Natural killer cell (primary cell): ENCODE measurements around the gene LDB2. TPM values are rescaled to one million over a fixed set of nuclear protein-coding genes. Genes with fewer than 3 reads are reported as not detected.

Source experiments
- ATAC-seq, 3 donors: fragments of 150-1000 bp in 2 of 3; fragments of 200-7000 bp in 1 of 3; cut with Tn5 transposase; 1 replicate in 1 of 3; 2 replicates in 2 of 3; pipeline ENCODE4 v1.10.0; 2021; ENCODE audit warnings: mild to moderate bottlenecking in 2 of 3, moderate library complexity in 2 of 3
- DNase-seq, 2 donors: peaks; one replicate each; pipeline versions ENCODE4 v3.0.0 to v3.0.0-alpha.2; 2013 to 2021; ENCODE audit warnings: mixed read lengths in 1 of 2
- H3K27ac ChIP-seq: one replicate; pipeline ENCODE4 v1.5.1; 2013; ENCODE audit warnings: mild to moderate bottlenecking, low read length
- H3K27me3 ChIP-seq: one replicate; pipeline ENCODE4 v1.6.1; 2013; ENCODE audit warnings: low read length; ENCODE audit not compliant: control insufficient read depth, insufficient read depth
- H3K36me3 ChIP-seq: one replicate; pipeline ENCODE4 v1.6.1; 2013; ENCODE audit warnings: low read length; ENCODE audit not compliant: control insufficient read depth, insufficient read depth
- H3K4me1 ChIP-seq: one replicate; pipeline ENCODE4 v1.6.1; 2013; ENCODE audit warnings: low read length; ENCODE audit not compliant: control insufficient read depth, insufficient read depth
- H3K4me3 ChIP-seq: one replicate; pipeline ENCODE4 v1.5.1; 2013; ENCODE audit warnings: low read length
- H3K9me3 ChIP-seq: one replicate; pipeline ENCODE4 v1.6.1; 2013; ENCODE audit warnings: low read length; ENCODE audit not compliant: control insufficient read depth, insufficient read depth
- H3K27ac Mint-ChIP-seq, 2 donors: one replicate each; pipeline ENCODE4 v1.8.0; 2022; ENCODE audit warnings: mild to moderate bottlenecking in 2 of 2, mixed read lengths in 2 of 2, moderate library complexity in 1 of 2
- H3K27me3 Mint-ChIP-seq, 2 donors: one replicate each; pipeline ENCODE4 v1.8.0; 2022; ENCODE audit warnings: low read depth in 2 of 2, mixed read lengths in 2 of 2
- H3K36me3 Mint-ChIP-seq: one replicate; pipeline ENCODE4 v1.8.0; 2022; ENCODE audit warnings: mixed read lengths
- H3K4me1 Mint-ChIP-seq, 2 donors: one replicate each; pipeline ENCODE4 v1.8.0; 2022; ENCODE audit warnings: mixed read lengths in 2 of 2
- H3K4me3 Mint-ChIP-seq: one replicate; pipeline ENCODE4 v1.8.0; 2022; ENCODE audit warnings: mild to moderate bottlenecking, moderate library complexity, mixed read lengths
- H3K9me3 Mint-ChIP-seq, 2 donors: one replicate each; pipeline ENCODE4 v1.8.0; 2022; ENCODE audit warnings: mixed read lengths in 2 of 2
- CTCF ChIP-seq: fragments of 200-600 bp; IDR thresholded peaks from one replicate; pipeline ENCODE4 v1.8.0; 2022; ENCODE audit warnings: antibody characterized with exemption
- WGBS: methylation state at CpG from one replicate; pipeline ENCODE4 v1.1.7; 2013; ENCODE audit warnings: missing lambda C conversion rate; ENCODE audit not compliant: insufficient coverage; 5-methylcytosine and 5-hydroxymethylcytosine counted together
- intact Hi-C: fragments of 100-400 bp; cut with micrococcal nuclease; formaldehyde crosslinking; loops from one replicate; pipeline ENCODE4 v1.14.2; 2022
- total RNA-seq, 4 donors: library from RNA; stranded (reverse); fragments of 120-200 nt in 1 of 4; gene quantifications; one replicate each; pipeline versions ENCODE4 v1.2.3 to v1.2.4, GENCODE V29; 2013 to 2022

Gene LDB2
- total RNA-seq, 3 donors from 2014 or later (not counting 1 experiment from before 2014, with no cell fraction given) = 8.2 to 14.2 (median 13.6) TPM

- Histone ChIP-seq H3K9me3 (peaks cover 4% of the 10 kb centered on the region), H3K4me1 (no peaks in the 10 kb centered on the region), H3K36me3 (no peaks in the 10 kb centered on the region), H3K4me3 (no peak overlapping the region), H3K27ac (no peak overlapping the region), H3K27me3 (no peaks in the 10 kb centered on the region)
- no peak for TF ChIP-seq CTCF
- WGBS = 90% methylated on average over 2 of the region's 4 CpGs
- H3K4me3 Mint-ChIP-seq = no peak overlapping the region
- DNase-seq (no peak), ATAC-seq (no peak)
- no peaks in the 10 kb centered on the region for H3K4me1 Mint-ChIP-seq
- peaks cover 13% of the 10 kb centered on the region for H3K36me3 Mint-ChIP-seq
- H3K27ac Mint-ChIP-seq = no peak overlapping the region
- H3K9me3 Mint-ChIP-seq = no peaks in the 10 kb centered on the region
- H3K27me3 Mint-ChIP-seq = no peaks in the 10 kb centered on the region
- intact Hi-C loops = no loop called here
These were observed 394.9 kb downstream of the LDB2 start for GRCh38 chr4:16503421-16504100.

- TF ChIP-seq CTCF = no peak
- no peak overlapping the region for H3K27ac ChIP-seq
- DNase-seq (no peak), ATAC-seq (no peak)
- Mint-ChIP-seq H3K27ac (no peak overlapping the region), H3K9me3 (peaks cover 0 to 2% of the 10 kb centered on the region in 2 donors), H3K4me3 (no peak overlapping the region), H3K4me1 (no peaks in the 10 kb centered on the region), H3K36me3 (peaks cover 13% of the 10 kb centered on the region), H3K27me3 (no peaks in the 10 kb centered on the region)
- no peaks in the 10 kb centered on the region for H3K27me3 ChIP-seq
- no peak overlapping the region for H3K4me3 ChIP-seq
- intact Hi-C loops = no loop called here
- H3K36me3 ChIP-seq = no peaks in the 10 kb centered on the region
- no peaks in the 10 kb centered on the region for H3K4me1 ChIP-seq
- peaks cover 4% of the 10 kb centered on the region for H3K9me3 ChIP-seq
These were observed 399.5 kb downstream of the LDB2 start for GRCh38 chr4:16498978-16499377.

GRCh38 chr4:16496501-16496900, 401.9 kb downstream of the LDB2 start:
- no peaks in the 10 kb centered on the region for H3K36me3 ChIP-seq
- H3K27me3 ChIP-seq = no peaks in the 10 kb centered on the region
- no peaks in the 10 kb centered on the region for H3K27me3 Mint-ChIP-seq
- H3K4me3 ChIP-seq = no peak overlapping the region
- H3K9me3 ChIP-seq = peaks cover 4% of the 10 kb centered on the region
- DNase-seq = no peak
- no peak overlapping the region for H3K27ac Mint-ChIP-seq
- no peaks in the 10 kb centered on the region for H3K4me1 Mint-ChIP-seq
- intact Hi-C loops = no loop called here
- ATAC-seq = no peak
- H3K4me1 ChIP-seq = no peaks in the 10 kb centered on the region
- no peak overlapping the region for H3K27ac ChIP-seq
- no peak for TF ChIP-seq CTCF
- WGBS = 84% methylated on average over 2 of the region's 3 CpGs
- H3K36me3 Mint-ChIP-seq = peaks cover 4% of the 10 kb centered on the region
- H3K9me3 Mint-ChIP-seq = peaks cover 0 to 2% of the 10 kb centered on the region in 2 donors
- no peak overlapping the region for H3K4me3 Mint-ChIP-seq

DNA sequence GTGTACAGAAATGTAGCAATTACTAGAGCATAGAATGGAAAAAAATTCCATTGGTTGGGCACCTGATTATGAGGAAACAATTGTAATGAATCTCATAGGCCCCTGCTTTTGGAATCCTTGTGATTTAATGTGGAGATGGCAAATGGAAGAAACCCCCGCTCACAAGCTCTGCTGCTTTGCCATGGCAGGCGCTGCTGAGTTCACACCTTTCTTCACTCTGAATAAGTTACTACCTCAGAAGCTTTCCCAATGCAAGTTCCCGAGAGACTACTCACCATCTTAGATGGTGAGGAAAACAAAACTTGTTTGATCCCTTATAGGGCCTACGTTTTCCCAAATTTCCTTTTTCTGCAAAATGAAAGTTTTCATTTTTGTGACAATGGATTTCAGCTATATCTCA, 405.6 kb downstream of the LDB2 start:
- Mint-ChIP-seq H3K36me3 (no peaks in the 10 kb centered on the region), H3K27ac (no peak overlapping the region), H3K9me3 (peaks cover 1 to 2% of the 10 kb centered on the region in 2 donors), H3K4me1 (no peaks in the 10 kb centered on the region), H3K27me3 (peaks cover 6% of the 10 kb centered on the region in 2 donors), H3K4me3 (no peak overlapping the region)
- Histone ChIP-seq H3K36me3 (no peaks in the 10 kb centered on the region), H3K4me3 (no peak overlapping the region), H3K9me3 (no peaks in the 10 kb centered on the region), H3K27ac (no peak overlapping the region), H3K27me3 (no peaks in the 10 kb centered on the region), H3K4me1 (no peaks in the 10 kb centered on the region)
- no peak for TF ChIP-seq CTCF
- DNase-seq (no peak), ATAC-seq (no peak)
- 94% methylated on average over 4 of the region's 4 CpGs for WGBS
- intact Hi-C loops = no loop called here
